HepG2 (cell line): ENCODE data around the gene HCFC2. TPM values are rescaled to one million over a fixed set of nuclear protein-coding genes. Genes with fewer than 3 reads are reported as not detected.

Experiments
- DMAP1 ChIP-seq: IDR thresholded peaks from 2 replicates; pipeline ENCODE4 v1.6.1; 2016
- FOXM1 ChIP-seq: sonication (generic); formaldehyde crosslinking; IDR thresholded peaks from 2 replicates; pipeline ENCODE4 v1.5.0; 2020; ENCODE audit warnings: missing genetic modification reagents
- GTF3A ChIP-seq: sonication (generic); formaldehyde crosslinking; conservative IDR thresholded peaks from 2 replicates; pipeline ENCODE4 v1.4.0; 2020; ENCODE audit warnings: mild to moderate bottlenecking, missing genetic modification reagents
- HDAC2 ChIP-seq: sonication (generic); formaldehyde crosslinking; IDR thresholded peaks from 2 replicates; pipeline ENCODE4 v1.4.0; 2020; ENCODE audit warnings: missing genetic modification reagents
- HMGA1 ChIP-seq: sonication (generic); formaldehyde crosslinking; conservative IDR thresholded peaks from 2 replicates; pipeline ENCODE4 v1.4.0; 2020; ENCODE audit warnings: missing genetic modification reagents
- JUN ChIP-seq: sonication (generic); formaldehyde crosslinking; IDR thresholded peaks from 2 replicates; pipeline ENCODE4 v1.4.0; 2020; ENCODE audit warnings: mild to moderate bottlenecking, missing genetic modification reagents
- MTF1 ChIP-seq: sonication (generic); formaldehyde crosslinking; IDR thresholded peaks from 2 replicates; pipeline ENCODE4 v1.5.0; 2020; ENCODE audit warnings: missing genetic modification reagents
- SIN3A ChIP-seq: IDR thresholded peaks from 2 replicates; pipeline ENCODE4 v1.6.1; 2011; ENCODE audit warnings: low read depth, mild to moderate bottlenecking, control low read depth, low read length, borderline replicate concordance
- SP140L ChIP-seq: sonication (generic); formaldehyde crosslinking; IDR thresholded peaks from 2 replicates; pipeline ENCODE4 v1.4.0; 2020; ENCODE audit warnings: missing genetic modification reagents, borderline replicate concordance
- TCF7 ChIP-seq: sonication (generic); IDR thresholded peaks from 2 replicates; pipeline ENCODE4 v1.6.1; 2016; ENCODE audit warnings: antibody characterized with exemption, low read depth
- ZNF24 ChIP-seq: fragments of 450-650 bp; IDR thresholded peaks from 2 replicates; pipeline ENCODE4 v1.6.1; 2017; ENCODE audit warnings: antibody characterized with exemption, mild to moderate bottlenecking
- polyA plus RNA-seq, 8 experiments: library from polyadenylated mRNA; depleted of rRNA in 3 of 8; stranded (reverse) in 7 of 8; unstranded in 1 of 8; fragments of >200 nt; fragmentation: Illumina TruSeq in 4 of 8; extraction: Trizol in 4 of 8; gene quantifications; 2 replicates each; pipeline versions ENCODE4 v1.2.1 to v1.2.3, GENCODE V29; 2011 to 2016; ENCODE audit warnings: low read depth in 4 of 8, missing spikeins in 1 of 8, mixed read lengths in 1 of 8; ENCODE audit not compliant: insufficient read depth in 1 of 8
- total RNA-seq, 5 experiments: library from RNA; depleted of rRNA; stranded (reverse); fragments of >200 nt; fragmentation: Illumina TruSeq; extraction: Trizol; gene quantifications; 2 replicates each; pipeline ENCODE4 v1.2.3, GENCODE V29; 2016; ENCODE audit warnings: low read depth in 1 of 5
- TF ChIP-seq, protein P1 (sequence below): IDR thresholded peaks from 2 replicates; pipeline ENCODE4 v1.6.1; 2016; ENCODE audit warnings: low read depth, control low read depth
- TF ChIP-seq, protein P2 (sequence below): IDR thresholded peaks from 2 replicates; pipeline ENCODE4 v1.6.1; 2016; ENCODE audit warnings: low read depth, missing genetic modification reagents, missing compliant biosample characterization
- TF ChIP-seq, protein P3 (sequence below): sonication (generic); formaldehyde crosslinking; IDR thresholded peaks from 2 replicates; pipeline ENCODE4 v1.4.0; 2020; ENCODE audit warnings: missing genetic modification reagents
- TF ChIP-seq, protein P4 (sequence below): IDR thresholded peaks from 2 replicates; pipeline ENCODE4 v1.6.1; 2016; ENCODE audit warnings: mild to moderate bottlenecking
- TF ChIP-seq, protein P5 (sequence below): sonication (generic); formaldehyde crosslinking; IDR thresholded peaks from 2 replicates; pipeline ENCODE4 v1.5.1; 2020; ENCODE audit warnings: mild to moderate bottlenecking, missing genetic modification reagents, moderate library complexity

The HCFC2 gene
- total and polyA plus RNA-seq, 2 of the 13 experiments (the other 11 are each of a cell fraction or from before 2014, with no cell fraction given) = 3.7 to 4.9 TPM

DNA sequence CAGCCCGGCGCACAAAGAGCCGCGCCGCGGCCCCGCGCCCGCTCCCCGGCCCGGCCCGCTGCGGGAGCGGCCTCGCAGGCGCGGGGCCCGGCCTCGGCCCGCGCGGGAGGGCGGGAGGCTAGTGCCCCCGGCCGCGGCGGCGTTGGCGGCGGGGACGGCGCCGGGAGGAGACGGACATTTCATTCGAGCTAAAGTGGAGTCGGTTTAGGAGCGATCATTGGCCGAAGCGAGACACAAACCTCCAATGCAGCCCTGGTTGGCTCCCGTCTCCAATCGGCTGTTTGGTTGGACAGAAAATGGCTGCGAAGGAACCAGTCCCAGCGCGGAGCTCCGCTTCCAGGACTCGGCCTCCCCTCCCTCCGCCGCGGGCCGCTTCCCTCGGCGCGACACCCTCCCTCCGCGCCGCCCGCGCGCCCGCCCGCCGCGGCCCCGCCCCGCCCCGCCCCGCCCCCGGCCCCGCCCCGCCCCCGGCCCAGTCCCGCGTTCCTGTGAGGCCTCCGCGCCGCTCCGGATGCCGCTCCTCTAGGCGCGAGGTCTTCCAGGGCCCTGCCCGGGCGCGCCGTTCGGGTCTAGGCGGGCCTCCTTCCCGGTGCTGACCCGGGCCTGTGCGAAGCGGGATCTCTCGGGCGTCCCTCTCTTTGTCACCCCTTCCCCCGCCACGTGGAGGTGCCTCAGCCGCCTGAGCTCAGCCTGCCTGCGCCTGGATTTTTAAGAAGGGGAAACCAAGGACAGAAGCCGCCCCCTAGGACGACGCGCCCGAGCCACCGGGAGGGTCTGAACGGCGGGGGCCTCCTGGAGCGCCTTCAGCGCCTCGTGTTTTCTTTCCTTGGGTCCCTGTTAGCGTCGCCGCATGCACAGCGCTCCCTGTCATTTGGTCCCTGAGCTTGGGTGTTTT is 73.8 kb downstream of the HCFC2 start, which contains the start of gene NFYB (continued):
- TF ChIP-seq, protein P1, sequence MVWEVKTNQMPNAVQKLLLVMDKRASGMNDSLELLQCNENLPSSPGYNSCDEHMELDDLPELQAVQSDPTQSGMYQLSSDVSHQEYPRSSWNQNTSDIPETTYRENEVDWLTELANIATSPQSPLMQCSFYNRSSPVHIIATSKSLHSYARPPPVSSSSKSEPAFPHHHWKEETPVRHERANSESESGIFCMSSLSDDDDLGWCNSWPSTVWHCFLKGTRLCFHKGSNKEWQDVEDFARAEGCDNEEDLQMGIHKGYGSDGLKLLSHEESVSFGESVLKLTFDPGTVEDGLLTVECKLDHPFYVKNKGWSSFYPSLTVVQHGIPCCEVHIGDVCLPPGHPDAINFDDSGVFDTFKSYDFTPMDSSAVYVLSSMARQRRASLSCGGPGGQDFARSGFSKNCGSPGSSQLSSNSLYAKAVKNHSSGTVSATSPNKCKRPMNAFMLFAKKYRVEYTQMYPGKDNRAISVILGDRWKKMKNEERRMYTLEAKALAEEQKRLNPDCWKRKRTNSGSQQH = no peak
- TF ChIP-seq, protein P2, sequence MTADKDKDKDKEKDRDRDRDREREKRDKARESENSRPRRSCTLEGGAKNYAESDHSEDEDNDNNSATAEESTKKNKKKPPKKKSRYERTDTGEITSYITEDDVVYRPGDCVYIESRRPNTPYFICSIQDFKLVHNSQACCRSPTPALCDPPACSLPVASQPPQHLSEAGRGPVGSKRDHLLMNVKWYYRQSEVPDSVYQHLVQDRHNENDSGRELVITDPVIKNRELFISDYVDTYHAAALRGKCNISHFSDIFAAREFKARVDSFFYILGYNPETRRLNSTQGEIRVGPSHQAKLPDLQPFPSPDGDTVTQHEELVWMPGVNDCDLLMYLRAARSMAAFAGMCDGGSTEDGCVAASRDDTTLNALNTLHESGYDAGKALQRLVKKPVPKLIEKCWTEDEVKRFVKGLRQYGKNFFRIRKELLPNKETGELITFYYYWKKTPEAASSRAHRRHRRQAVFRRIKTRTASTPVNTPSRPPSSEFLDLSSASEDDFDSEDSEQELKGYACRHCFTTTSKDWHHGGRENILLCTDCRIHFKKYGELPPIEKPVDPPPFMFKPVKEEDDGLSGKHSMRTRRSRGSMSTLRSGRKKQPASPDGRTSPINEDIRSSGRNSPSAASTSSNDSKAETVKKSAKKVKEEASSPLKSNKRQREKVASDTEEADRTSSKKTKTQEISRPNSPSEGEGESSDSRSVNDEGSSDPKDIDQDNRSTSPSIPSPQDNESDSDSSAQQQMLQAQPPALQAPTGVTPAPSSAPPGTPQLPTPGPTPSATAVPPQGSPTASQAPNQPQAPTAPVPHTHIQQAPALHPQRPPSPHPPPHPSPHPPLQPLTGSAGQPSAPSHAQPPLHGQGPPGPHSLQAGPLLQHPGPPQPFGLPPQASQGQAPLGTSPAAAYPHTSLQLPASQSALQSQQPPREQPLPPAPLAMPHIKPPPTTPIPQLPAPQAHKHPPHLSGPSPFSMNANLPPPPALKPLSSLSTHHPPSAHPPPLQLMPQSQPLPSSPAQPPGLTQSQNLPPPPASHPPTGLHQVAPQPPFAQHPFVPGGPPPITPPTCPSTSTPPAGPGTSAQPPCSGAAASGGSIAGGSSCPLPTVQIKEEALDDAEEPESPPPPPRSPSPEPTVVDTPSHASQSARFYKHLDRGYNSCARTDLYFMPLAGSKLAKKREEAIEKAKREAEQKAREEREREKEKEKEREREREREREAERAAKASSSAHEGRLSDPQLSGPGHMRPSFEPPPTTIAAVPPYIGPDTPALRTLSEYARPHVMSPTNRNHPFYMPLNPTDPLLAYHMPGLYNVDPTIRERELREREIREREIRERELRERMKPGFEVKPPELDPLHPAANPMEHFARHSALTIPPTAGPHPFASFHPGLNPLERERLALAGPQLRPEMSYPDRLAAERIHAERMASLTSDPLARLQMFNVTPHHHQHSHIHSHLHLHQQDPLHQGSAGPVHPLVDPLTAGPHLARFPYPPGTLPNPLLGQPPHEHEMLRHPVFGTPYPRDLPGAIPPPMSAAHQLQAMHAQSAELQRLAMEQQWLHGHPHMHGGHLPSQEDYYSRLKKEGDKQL (CRISPR knock-in tag) = no peak
- TF ChIP-seq ZNF24 (no peak), HMGA1 (CRISPR knock-in tag) (no peak), SIN3A (no peak), MTF1 (CRISPR knock-in tag) (no peak), GTF3A (CRISPR knock-in tag) (no peak), SP140L (CRISPR knock-in tag) (no peak), FOXM1 (CRISPR knock-in tag) (peak; percentile 20; the same call in 1 of the 2 replicates), DMAP1 (no peak), TCF7 (no peak), JUN (CRISPR knock-in tag) (no peak), HDAC2 (CRISPR knock-in tag) (no peak)
- TF ChIP-seq, protein P3, sequence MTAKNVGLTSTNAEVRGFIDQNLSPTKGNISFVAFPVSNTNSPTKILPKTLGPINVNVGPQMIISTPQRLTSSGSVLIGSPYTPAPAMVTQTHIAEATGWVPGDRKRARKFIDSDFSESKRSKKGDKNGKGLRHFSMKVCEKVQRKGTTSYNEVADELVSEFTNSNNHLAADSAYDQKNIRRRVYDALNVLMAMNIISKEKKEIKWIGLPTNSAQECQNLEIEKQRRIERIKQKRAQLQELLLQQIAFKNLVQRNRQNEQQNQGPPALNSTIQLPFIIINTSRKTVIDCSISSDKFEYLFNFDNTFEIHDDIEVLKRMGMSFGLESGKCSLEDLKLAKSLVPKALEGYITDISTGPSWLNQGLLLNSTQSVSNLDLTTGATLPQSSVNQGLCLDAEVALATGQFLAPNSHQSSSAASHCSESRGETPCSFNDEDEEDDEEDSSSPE = peak; percentile 93
- TF ChIP-seq, protein P4, sequence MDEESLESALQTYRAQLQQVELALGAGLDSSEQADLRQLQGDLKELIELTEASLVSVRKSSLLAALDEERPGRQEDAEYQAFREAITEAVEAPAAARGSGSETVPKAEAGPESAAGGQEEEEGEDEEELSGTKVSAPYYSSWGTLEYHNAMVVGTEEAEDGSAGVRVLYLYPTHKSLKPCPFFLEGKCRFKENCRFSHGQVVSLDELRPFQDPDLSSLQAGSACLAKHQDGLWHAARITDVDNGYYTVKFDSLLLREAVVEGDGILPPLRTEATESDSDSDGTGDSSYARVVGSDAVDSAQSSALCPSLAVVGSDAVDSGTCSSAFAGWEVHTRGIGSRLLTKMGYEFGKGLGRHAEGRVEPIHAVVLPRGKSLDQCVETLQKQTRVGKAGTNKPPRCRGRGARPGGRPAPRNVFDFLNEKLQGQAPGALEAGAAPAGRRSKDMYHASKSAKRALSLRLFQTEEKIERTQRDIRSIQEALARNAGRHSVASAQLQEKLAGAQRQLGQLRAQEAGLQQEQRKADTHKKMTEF = peak; percentile 39; the same call in 1 of the 2 replicates
- TF ChIP-seq, protein P5, sequence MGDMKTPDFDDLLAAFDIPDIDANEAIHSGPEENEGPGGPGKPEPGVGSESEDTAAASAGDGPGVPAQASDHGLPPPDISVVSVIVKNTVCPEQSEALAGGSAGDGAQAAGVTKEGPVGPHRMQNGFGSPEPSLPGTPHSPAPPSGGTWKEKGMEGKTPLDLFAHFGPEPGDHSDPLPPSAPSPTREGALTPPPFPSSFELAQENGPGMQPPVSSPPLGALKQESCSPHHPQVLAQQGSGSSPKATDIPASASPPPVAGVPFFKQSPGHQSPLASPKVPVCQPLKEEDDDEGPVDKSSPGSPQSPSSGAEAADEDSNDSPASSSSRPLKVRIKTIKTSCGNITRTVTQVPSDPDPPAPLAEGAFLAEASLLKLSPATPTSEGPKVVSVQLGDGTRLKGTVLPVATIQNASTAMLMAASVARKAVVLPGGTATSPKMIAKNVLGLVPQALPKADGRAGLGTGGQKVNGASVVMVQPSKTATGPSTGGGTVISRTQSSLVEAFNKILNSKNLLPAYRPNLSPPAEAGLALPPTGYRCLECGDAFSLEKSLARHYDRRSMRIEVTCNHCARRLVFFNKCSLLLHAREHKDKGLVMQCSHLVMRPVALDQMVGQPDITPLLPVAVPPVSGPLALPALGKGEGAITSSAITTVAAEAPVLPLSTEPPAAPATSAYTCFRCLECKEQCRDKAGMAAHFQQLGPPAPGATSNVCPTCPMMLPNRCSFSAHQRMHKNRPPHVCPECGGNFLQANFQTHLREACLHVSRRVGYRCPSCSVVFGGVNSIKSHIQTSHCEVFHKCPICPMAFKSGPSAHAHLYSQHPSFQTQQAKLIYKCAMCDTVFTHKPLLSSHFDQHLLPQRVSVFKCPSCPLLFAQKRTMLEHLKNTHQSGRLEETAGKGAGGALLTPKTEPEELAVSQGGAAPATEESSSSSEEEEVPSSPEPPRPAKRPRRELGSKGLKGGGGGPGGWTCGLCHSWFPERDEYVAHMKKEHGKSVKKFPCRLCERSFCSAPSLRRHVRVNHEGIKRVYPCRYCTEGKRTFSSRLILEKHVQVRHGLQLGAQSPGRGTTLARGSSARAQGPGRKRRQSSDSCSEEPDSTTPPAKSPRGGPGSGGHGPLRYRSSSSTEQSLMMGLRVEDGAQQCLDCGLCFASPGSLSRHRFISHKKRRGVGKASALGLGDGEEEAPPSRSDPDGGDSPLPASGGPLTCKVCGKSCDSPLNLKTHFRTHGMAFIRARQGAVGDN (CRISPR knock-in tag) = peak; percentile 95
